ENCODE data around the gene TTLL12.
A peak's percentile ranks its signal among the peaks of the same experiment; 100 is the strongest.
"Not testable (repeated sequence)": the region's sequence is repeated elsewhere in the genome, so short reads cannot be mapped to it uniquely, and the experiment has no call there.

Gene TTLL12

DNA sequence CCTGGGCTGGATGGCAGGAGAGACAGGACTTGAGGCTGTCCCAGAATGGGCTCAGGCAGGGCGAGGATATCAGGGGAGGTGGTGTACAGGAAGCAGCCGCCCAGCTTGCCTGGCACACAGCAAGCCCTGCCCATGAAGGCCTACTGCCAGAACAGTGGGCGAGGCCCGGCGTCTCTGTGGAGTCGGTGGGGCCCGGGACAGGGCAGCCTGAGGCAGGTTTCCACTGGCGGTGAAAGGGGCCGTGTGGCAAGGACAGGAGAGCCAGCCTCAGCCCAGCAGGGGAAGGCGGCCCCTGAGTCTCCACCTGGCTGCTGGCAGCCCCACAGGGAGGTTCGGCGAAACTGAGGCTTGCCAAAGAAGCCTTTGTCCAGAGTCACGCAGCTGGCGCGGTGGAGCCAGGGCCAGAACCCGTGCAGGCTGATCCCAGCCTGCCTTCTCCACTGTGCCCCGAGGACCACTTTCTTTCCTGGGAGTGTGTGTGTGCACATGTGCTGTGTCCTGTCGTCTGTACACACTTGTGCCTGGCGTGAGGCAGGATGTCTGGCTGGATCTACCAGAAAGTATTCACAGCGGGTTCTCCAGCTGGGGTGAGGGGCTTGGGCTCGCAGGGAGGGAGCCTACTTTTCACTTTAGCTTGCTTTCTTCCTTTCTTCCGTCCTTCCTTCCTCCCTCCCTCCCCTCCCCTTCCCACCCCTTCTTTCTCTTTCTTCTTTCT lies 34.4 kb downstream of the TTLL12 start:
- peak overlapping the region; percentile 83 for H3K27ac ChIP-seq
- TF ChIP-seq CTCF (IDR thresholded peaks at IDR 0.05) (no peak), ZFX (IDR thresholded peaks at IDR 0.05; ENCODE audit: borderline replicate concordance) (no peak)

- TF ChIP-seq CTCF (IDR thresholded peaks at IDR 0.05) (no peak), ZFX (IDR thresholded peaks at IDR 0.05; ENCODE audit: borderline replicate concordance) (no peak)
- peak overlapping the region; percentile 83 for H3K27ac ChIP-seq
These were observed 35.0 kb downstream of the TTLL12 start for GRCh38 chr22:43152003-43152356.

DNA sequence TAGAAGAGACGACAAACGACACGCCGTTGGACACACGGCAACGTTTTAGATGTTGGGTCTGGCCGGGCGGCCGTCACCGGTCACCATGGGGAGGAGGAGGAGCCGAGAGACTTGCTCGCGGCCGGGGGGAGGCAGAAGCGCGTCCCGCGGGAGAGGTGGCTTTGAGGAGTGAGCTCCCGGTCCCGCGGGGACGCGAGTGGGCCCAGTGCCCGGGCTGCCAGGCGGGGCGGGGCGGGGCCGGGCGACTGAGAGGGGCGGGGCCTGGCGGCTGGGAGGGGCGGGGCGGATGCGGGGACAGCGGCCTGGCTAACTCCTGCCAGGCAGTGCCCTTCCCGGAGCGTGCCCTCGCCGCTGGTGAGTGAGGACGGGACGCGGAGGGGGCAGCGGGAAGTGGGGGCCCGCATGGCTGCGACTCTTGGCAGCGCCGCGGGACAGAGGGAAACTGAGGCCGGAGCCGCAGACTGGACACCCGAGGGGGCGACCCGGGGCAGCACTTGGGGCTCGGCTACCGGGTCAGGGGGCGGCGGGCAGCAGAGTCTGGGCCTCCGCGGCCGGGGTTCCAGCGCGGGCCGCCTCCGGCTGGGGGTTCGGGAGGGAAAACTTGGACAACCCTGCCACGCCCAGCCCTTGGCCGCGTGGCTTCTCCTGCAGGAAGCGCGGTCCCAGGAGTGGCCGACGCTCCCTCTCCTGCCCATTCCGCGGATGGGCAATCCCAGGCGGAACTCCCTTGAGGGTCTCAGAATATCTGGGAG lies 35.5 kb downstream of the TTLL12 start, which contains the start of gene TSPO:
TSPO (plus strand) TSS at position 309 of the 752 bp plus-strand sequence. CDS start 7,680 bp downstream, outside the sequence.
- H3K27ac ChIP-seq, result peak within 1 kb of the TSS; percentile 83
- no peak for TF ChIP-seq CTCF (IDR thresholded peaks at IDR 0.05)
- no peak for TF ChIP-seq ZFX (IDR thresholded peaks at IDR 0.05; ENCODE audit: borderline replicate concordance)

- TF ChIP-seq CTCF (IDR thresholded peaks at IDR 0.05) (no peak), ZFX (IDR thresholded peaks at IDR 0.05; ENCODE audit: borderline replicate concordance) (no peak)
- H3K27ac ChIP-seq, result peak overlapping the region; percentile 83
These were observed 36.2 kb downstream of the TTLL12 start for GRCh38 chr22:43150731-43151206.

DNA sequence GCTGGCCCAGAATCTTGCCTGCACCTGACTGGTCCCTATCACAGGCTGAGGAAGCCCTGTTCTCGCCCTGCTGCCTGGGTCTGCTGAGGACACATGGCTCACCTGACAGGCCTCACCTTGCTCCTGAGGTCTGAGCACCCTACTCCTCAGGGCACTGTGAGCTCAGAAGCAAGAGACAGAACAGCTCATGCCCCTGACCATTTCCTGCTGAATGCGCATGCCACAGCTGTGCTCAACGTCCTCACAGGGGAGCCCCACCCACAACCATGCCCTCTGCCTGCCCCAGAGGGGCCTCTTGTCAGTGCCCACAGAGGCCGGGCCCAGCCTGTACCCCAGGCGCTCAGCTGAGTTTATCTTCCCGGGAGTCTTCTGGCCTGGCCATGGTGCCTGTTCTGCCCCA lies 38.4 kb downstream of the TTLL12 start:
- no peak overlapping the region for H3K27ac ChIP-seq
- TF ChIP-seq CTCF (IDR thresholded peaks at IDR 0.05), result no peak
- TF ChIP-seq ZFX (IDR thresholded peaks at IDR 0.05; ENCODE audit: borderline replicate concordance), result no peak

- no peak overlapping the region for H3K27ac ChIP-seq
- no peak for TF ChIP-seq ZFX (IDR thresholded peaks at IDR 0.05; ENCODE audit: borderline replicate concordance)
- TF ChIP-seq CTCF (IDR thresholded peaks at IDR 0.05), result no peak
These were observed 39.1 kb downstream of the TTLL12 start for GRCh38 chr22:43147821-43148220.

GRCh38 chr22:43146332-43146731 lies 40.6 kb downstream of the TTLL12 start:
- not testable (repeated sequence) for H3K27ac ChIP-seq

DNA sequence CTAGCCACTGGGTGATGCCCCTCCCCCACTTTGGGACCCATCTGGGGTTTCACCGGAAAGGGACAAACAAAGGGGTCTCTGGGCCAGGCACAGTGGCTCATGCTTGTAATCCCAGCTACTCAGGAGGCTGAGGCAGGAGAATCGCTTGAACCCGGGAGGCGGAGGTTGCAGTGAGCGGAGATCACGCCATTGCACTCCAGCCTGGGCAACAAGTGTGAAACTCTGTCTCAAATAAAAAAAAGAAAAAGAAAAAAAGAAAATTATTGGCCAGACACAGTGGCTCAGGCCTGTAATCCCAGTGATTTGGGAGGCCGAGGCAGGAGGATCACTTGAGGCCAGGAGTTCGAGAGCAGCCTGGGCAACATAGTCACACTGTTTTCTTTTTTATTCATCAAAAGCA lies 41.6 kb downstream of the TTLL12 start:
- H3K27ac ChIP-seq, result peak overlapping the region; percentile 39

All from 22Rv1 (cell line).